Neural cell (in vitro differentiated cells): Measurements from ENCODE around the gene CASP6. TPM values are rescaled to one million over a fixed set of nuclear protein-coding genes. Genes with fewer than 3 reads are reported as not detected.
A peak's percentile ranks its signal among the peaks of the same experiment; 100 is the strongest.

Experiments used
- H2AFZ ChIP-seq: fragments of 200-600, 300-800 bp; sonication (generic), shearing (Covaris generic); 2 replicates; pipeline ENCODE4 v1.6.0; 2014; ENCODE audit warnings: low read depth, mild to moderate bottlenecking, antibody characterized with exemption, low read length, moderate library complexity
- H3F3A ChIP-seq: fragments of 200-600 bp; shearing (Covaris generic); 2 replicates; pipeline ENCODE4 v1.6.1; 2016; ENCODE audit warnings: mild to moderate bottlenecking, moderate library complexity, mixed read lengths, antibody characterized with exemption, low read length; ENCODE audit not compliant: insufficient read depth, poor library complexity, severe bottlenecking
- H3K27ac ChIP-seq: fragments of 200-600, 300-800 bp; sonication (generic), shearing (Covaris generic); 2 replicates; pipeline ENCODE4 v1.5.1; 2014; ENCODE audit warnings: mild to moderate bottlenecking, low read length, moderate library complexity
- H3K27me3 ChIP-seq: fragments of 300-800, 200-600 bp; sonication (generic), shearing (Covaris generic); 2 replicates; pipeline ENCODE4 v1.6.0; 2014; ENCODE audit warnings: mild to moderate bottlenecking, low read depth, low read length, moderate library complexity; ENCODE audit not compliant: insufficient read depth
- H3K36me3 ChIP-seq: fragments of 300-800, 200-600 bp; sonication (generic), shearing (Covaris generic); 2 replicates; pipeline ENCODE4 v1.5.1; 2014; ENCODE audit warnings: mild to moderate bottlenecking, antibody characterized with exemption, low read length, moderate library complexity; ENCODE audit not compliant: insufficient read depth
- H3K4me2 ChIP-seq: fragments of 300-800, 200-600 bp; sonication (generic), shearing (Covaris generic); 2 replicates; pipeline ENCODE4 v1.6.0; 2014; ENCODE audit warnings: mild to moderate bottlenecking, low read length
- H3K4me3 ChIP-seq: fragments of 300-800, 200-600 bp; sonication (generic), shearing (Covaris generic); 2 replicates; pipeline ENCODE4 v1.5.1; 2014; ENCODE audit warnings: mild to moderate bottlenecking, low read length, moderate library complexity
- H3K79me2 ChIP-seq: fragments of 200-600 bp; shearing (Covaris generic); replicated peaks from 2 replicates; pipeline ENCODE4 v1.6.0; 2014; ENCODE audit warnings: mild to moderate bottlenecking, low read length, moderate library complexity; ENCODE audit not compliant: insufficient read depth
- H3K9ac ChIP-seq: fragments of 300-800, 200-600 bp; sonication (generic), shearing (Covaris generic); 2 replicates; pipeline ENCODE4 v1.6.1; 2016; ENCODE audit warnings: mild to moderate bottlenecking, low read length, mixed read lengths
- H3K9me2 ChIP-seq: fragments of 200-600 bp; shearing (Covaris generic); 2 replicates; pipeline ENCODE4 v1.6.1; 2016; ENCODE audit warnings: mild to moderate bottlenecking, low read length, mixed read lengths; ENCODE audit not compliant: insufficient read depth
- H3K9me3 ChIP-seq: fragments of 200-600, 300-800 bp; sonication (generic), shearing (Covaris generic); 2 replicates; pipeline ENCODE4 v1.6.1; 2016; ENCODE audit warnings: mild to moderate bottlenecking, mixed run types, low read length, moderate library complexity, mixed read lengths
- H4K20me1 ChIP-seq: fragments of 200-600 bp; shearing (Covaris generic); 2 replicates; pipeline ENCODE4 v1.6.1; 2016; ENCODE audit warnings: mild to moderate bottlenecking, mixed run types; ENCODE audit not compliant: insufficient read depth
- CTCF ChIP-seq: fragments of 450-650 bp; IDR thresholded peaks from 2 replicates; pipeline ENCODE4 v1.5.1; 2014; ENCODE audit warnings: antibody characterized with exemption, mild to moderate bottlenecking, moderate library complexity; ENCODE audit not compliant: poor library complexity, severe bottlenecking
- EP300 ChIP-seq: fragments of 450-650 bp; conservative IDR thresholded peaks from 2 replicates; pipeline ENCODE4 v1.6.1; 2014; ENCODE audit warnings: antibody characterized with exemption, mild to moderate bottlenecking, moderate library complexity; ENCODE audit not compliant: poor library complexity, severe bottlenecking
- EZH2 ChIP-seq: fragments of 200-600, 300-800 bp; shearing (Covaris generic), sonication (generic); IDR thresholded peaks from 2 replicates; pipeline ENCODE4 v1.6.1; 2014; ENCODE audit warnings: antibody characterized with exemption, low read length, borderline replicate concordance, mild to moderate bottlenecking; ENCODE audit not compliant: insufficient read depth, poor library complexity, severe bottlenecking
- MXI1 ChIP-seq: fragments of 450-650 bp; conservative IDR thresholded peaks from 2 replicates; pipeline ENCODE4 v1.6.1; 2014; ENCODE audit warnings: antibody characterized with exemption, mild to moderate bottlenecking; ENCODE audit not compliant: poor library complexity, severe bottlenecking
- POLR2AphosphoS5 ChIP-seq: IDR thresholded peaks from 2 replicates; pipeline ENCODE4 v1.6.1; 2012
- RAD21 ChIP-seq: fragments of 450-650 bp; conservative IDR thresholded peaks from 2 replicates; pipeline ENCODE4 v1.6.1; 2014; ENCODE audit warnings: antibody characterized with exemption, mild to moderate bottlenecking, moderate library complexity
- REST ChIP-seq: IDR thresholded peaks from 2 replicates; pipeline ENCODE4 v1.6.1; 2012; ENCODE audit warnings: borderline replicate concordance
- SMC3 ChIP-seq: fragments of 450-650 bp; conservative IDR thresholded peaks from 2 replicates; pipeline ENCODE4 v1.6.1; 2014; ENCODE audit warnings: antibody characterized with exemption, mild to moderate bottlenecking, moderate library complexity; ENCODE audit not compliant: poor library complexity
- TAF1 ChIP-seq: IDR thresholded peaks from 2 replicates; pipeline ENCODE4 v1.6.1; 2012; ENCODE audit warnings: low read depth
- polyA minus RNA-seq: library from RNA; depleted of rRNA, polyadenylated mRNA; stranded (reverse); fragments of >200 nt; gene quantifications from 2 replicates; pipeline ENCODE4 v1.2.3, GENCODE V29; 2014
- polyA plus RNA-seq: library from polyadenylated mRNA; depleted of rRNA; stranded (reverse); fragments of >200 nt; gene quantifications from 2 replicates; pipeline ENCODE4 v1.2.3, GENCODE V29; 2014

Gene CASP6
- polyA plus RNA-seq (5.1 and 9.5 TPM in 2 replicates), polyA minus RNA-seq (12.3 and 12.4 TPM in 2 replicates)

- Histone ChIP-seq H3K27ac (no peak within 1 kb of the TSS), H3K9me3 (no peaks in the 10 kb centered on the region), H2AFZ (peak within 1 kb of the TSS; percentile 80), H3K27me3 (no peaks in the 10 kb centered on the region), H4K20me1 (no peaks in the 10 kb centered on the region), H3K4me2 (peak within 1 kb of the TSS; percentile 59), H3K36me3 (no peaks in the 10 kb centered on the region), H3F3A (no peaks in the 10 kb centered on the region), H3K79me2 (no peaks in the 10 kb centered on the region), H3K9me2 (no peaks in the 10 kb centered on the region), H3K4me3 (peak within 1 kb of the TSS; percentile 94), H3K9ac (peak within 1 kb of the TSS; percentile 74)
- TF ChIP-seq EP300 (peak; percentile 25), REST (no peak), SMC3 (peak; percentile 76), CTCF (peak; percentile 83), RAD21 (peak; percentile 67), MXI1 (peak; percentile 37), TAF1 (peak; percentile 59), EZH2 (no peak), POLR2AphosphoS5 (peak; percentile 13)
Measured at GRCh38 chr4:109702950-109703663, at the start of gene CASP6. CASP6 (minus strand) TSS chr4:109703445; CDS start chr4:109703395, 50 bp downstream.

- no peaks in the 10 kb centered on the region for H3K36me3 ChIP-seq
- H3F3A ChIP-seq, result no peaks in the 10 kb centered on the region
- no peaks in the 10 kb centered on the region for H3K27me3 ChIP-seq
- no peaks in the 10 kb centered on the region for H3K79me2 ChIP-seq
- H3K9me3 ChIP-seq, result no peaks in the 10 kb centered on the region
- H3K9ac ChIP-seq, result no peak overlapping the region
- no peak overlapping the region for H3K4me2 ChIP-seq
- no peak for TF ChIP-seq POLR2AphosphoS5
- no peak for TF ChIP-seq SMC3
- H3K9me2 ChIP-seq, result no peaks in the 10 kb centered on the region
- H2AFZ ChIP-seq, result no peak overlapping the region
- H4K20me1 ChIP-seq, result no peaks in the 10 kb centered on the region
- no peak overlapping the region for H3K4me3 ChIP-seq
- H3K27ac ChIP-seq, result no peak overlapping the region
Measured at GRCh38 chr4:109752525-109752924, 49.3 kb upstream of the CASP6 start.
